Suprapubic skin (tissue), 4 donors: Measurements from ENCODE around the gene KCNK5. TPM values are rescaled to one million over a fixed set of nuclear protein-coding genes. Genes with fewer than 3 reads are reported as not detected.

Experiments
- DNase-seq, 2 donors: peaks; one replicate each; pipeline ENCODE4 v3.0.0-alpha.2; 2019; ENCODE audit warnings: low spot score in 2 of 2
- H3K27ac ChIP-seq: fragments of 200-600 bp; sonication (generic); one replicate; pipeline ENCODE4 v1.5.1; 2019
- H3K27me3 ChIP-seq: fragments of 200-600 bp; sonication (generic); one replicate; pipeline ENCODE4 v1.5.1; 2019
- H3K36me3 ChIP-seq: fragments of 200-600 bp; sonication (generic); one replicate; pipeline ENCODE4 v1.5.1; 2019
- H3K4me1 ChIP-seq: fragments of 200-600 bp; sonication (generic); one replicate; pipeline ENCODE4 v1.5.1; 2019
- H3K4me3 ChIP-seq: fragments of 200-600 bp; sonication (generic); one replicate; pipeline ENCODE4 v1.5.1; 2019; ENCODE audit warnings: mild to moderate bottlenecking
- H3K9me3 ChIP-seq: fragments of 200-600 bp; sonication (generic); one replicate; pipeline ENCODE4 v1.5.1; 2019
- EP300 ChIP-seq: sonication (generic); formaldehyde crosslinking; IDR thresholded peaks from one replicate; pipeline ENCODE4 v1.6.1; 2017; ENCODE audit warnings: antibody characterized with exemption
- POLR2A ChIP-seq, 2 donors: fragments of 450-650 bp; IDR thresholded peaks; one replicate each; pipeline ENCODE4 v1.6.1; 2017; ENCODE audit warnings: antibody characterized with exemption in 2 of 2, mild to moderate bottlenecking in 2 of 2, moderate library complexity in 2 of 2
- POLR2AphosphoS5 ChIP-seq, 3 donors: sonication (generic); formaldehyde crosslinking; IDR thresholded peaks; one replicate each; pipeline ENCODE4 v1.6.1; 2017; ENCODE audit warnings: antibody characterized with exemption in 3 of 3
- WGBS: methylation state at CpG from one replicate; pipeline ENCODE4 v1.1.5; 2018; 5-methylcytosine and 5-hydroxymethylcytosine counted together
- total RNA-seq, 4 donors: library from RNA; depleted of rRNA; stranded (reverse); fragments of >200 nt; gene quantifications; one replicate each; pipeline ENCODE4 v1.1.0, GENCODE V29; 2016
- TF ChIP-seq, protein P1 (sequence below), 2 donors: fragments of 200-600 bp in 1 of 2; fragments of 450-650 bp in 1 of 2; sonication (generic) in 1 of 2; IDR thresholded peaks; one replicate each; pipeline ENCODE4 v1.5.1; 2016 to 2019; ENCODE audit warnings: antibody characterized with exemption in 2 of 2, mild to moderate bottlenecking in 1 of 2, moderate library complexity in 1 of 2

KCNK5 gene
- total RNA-seq, 4 donors from 2014 or later, result 18.6 to 43.9 (median 26.3) TPM

GRCh38 chr6:39226639-39227329, 2.5 kb downstream of the KCNK5 start:
- peaks cover 20% of the 10 kb centered on the region for H3K4me1 ChIP-seq
- WGBS, result 38% methylated on average over 10 of the region's 10 CpGs
- peaks cover 20% of the 10 kb centered on the region for H3K27me3 ChIP-seq
- no peaks in the 10 kb centered on the region for H3K36me3 ChIP-seq
- peak overlapping the region; percentile 11 for H3K27ac ChIP-seq
- H3K9me3 ChIP-seq, result no peaks in the 10 kb centered on the region
- H3K4me3 ChIP-seq, result peak overlapping the region; percentile 48
- no peak for DNase-seq
- TF ChIP-seq POLR2AphosphoS5 (IDR thresholded peaks at IDR 0.05) (no peak), POLR2A (IDR thresholded peaks at IDR 0.05) (no peak), EP300 (no peak)
- TF ChIP-seq, protein P1, sequence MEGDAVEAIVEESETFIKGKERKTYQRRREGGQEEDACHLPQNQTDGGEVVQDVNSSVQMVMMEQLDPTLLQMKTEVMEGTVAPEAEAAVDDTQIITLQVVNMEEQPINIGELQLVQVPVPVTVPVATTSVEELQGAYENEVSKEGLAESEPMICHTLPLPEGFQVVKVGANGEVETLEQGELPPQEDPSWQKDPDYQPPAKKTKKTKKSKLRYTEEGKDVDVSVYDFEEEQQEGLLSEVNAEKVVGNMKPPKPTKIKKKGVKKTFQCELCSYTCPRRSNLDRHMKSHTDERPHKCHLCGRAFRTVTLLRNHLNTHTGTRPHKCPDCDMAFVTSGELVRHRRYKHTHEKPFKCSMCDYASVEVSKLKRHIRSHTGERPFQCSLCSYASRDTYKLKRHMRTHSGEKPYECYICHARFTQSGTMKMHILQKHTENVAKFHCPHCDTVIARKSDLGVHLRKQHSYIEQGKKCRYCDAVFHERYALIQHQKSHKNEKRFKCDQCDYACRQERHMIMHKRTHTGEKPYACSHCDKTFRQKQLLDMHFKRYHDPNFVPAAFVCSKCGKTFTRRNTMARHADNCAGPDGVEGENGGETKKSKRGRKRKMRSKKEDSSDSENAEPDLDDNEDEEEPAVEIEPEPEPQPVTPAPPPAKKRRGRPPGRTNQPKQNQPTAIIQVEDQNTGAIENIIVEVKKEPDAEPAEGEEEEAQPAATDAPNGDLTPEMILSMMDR (IDR thresholded peaks at IDR 0.05), result no peak

DNA sequence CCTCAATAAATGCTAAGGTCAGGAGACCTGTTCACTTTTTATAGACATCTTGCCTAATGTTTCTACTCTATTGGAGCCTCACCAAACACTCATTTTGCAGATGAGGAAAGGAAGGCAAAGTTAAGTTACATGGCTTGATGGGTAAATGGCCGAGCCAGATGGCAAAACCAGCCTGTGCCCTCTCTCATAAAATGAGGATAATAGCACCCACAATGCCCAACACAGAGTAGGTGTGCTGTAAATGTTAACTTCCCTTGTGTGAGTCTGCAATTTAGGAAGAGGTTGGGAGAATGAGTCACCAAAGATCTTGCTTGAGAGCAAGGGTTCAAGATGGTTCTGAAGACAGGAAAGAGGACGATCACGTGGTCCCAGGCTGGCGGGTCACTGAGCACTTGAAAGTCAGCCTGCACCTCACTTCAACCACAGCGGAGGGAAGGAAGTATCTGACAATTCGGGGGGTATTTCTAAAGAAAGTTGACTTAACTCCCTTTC, 3.3 kb downstream of the KCNK5 start:
- Histone ChIP-seq H3K27ac (peak overlapping the region; percentile 11), H3K27me3 (peaks cover 20% of the 10 kb centered on the region), H3K4me3 (peak overlapping the region; percentile 48), H3K4me1 (peaks cover 20% of the 10 kb centered on the region), H3K36me3 (no peaks in the 10 kb centered on the region), H3K9me3 (no peaks in the 10 kb centered on the region)
- no peak for DNase-seq
- no peak for TF ChIP-seq POLR2AphosphoS5 (IDR thresholded peaks at IDR 0.05)
- TF ChIP-seq, protein P1 (IDR thresholded peaks at IDR 0.05), result no peak
- no peak for TF ChIP-seq POLR2A (IDR thresholded peaks at IDR 0.05)
- 62% methylated on average over 6 of the region's 6 CpGs for WGBS

- no peaks in the 10 kb centered on the region for H3K36me3 ChIP-seq
- H3K27ac ChIP-seq, result no peak overlapping the region
- DNase-seq, result no peak
- peak overlapping the region; percentile 48 for H3K4me3 ChIP-seq
- peaks cover 20% of the 10 kb centered on the region for H3K4me1 ChIP-seq
- TF ChIP-seq EP300 (no peak), POLR2A (IDR thresholded peaks at IDR 0.05) (no peak), POLR2AphosphoS5 (IDR thresholded peaks at IDR 0.05) (no peak)
- TF ChIP-seq, protein P1 (IDR thresholded peaks at IDR 0.05), result no peak
- WGBS, result 82% methylated on average over 4 of the region's 4 CpGs
- peaks cover 20% of the 10 kb centered on the region for H3K27me3 ChIP-seq
- H3K9me3 ChIP-seq, result no peaks in the 10 kb centered on the region
Observed at GRCh38 chr6:39225543-39225942, 3.7 kb downstream of the KCNK5 start.

DNA sequence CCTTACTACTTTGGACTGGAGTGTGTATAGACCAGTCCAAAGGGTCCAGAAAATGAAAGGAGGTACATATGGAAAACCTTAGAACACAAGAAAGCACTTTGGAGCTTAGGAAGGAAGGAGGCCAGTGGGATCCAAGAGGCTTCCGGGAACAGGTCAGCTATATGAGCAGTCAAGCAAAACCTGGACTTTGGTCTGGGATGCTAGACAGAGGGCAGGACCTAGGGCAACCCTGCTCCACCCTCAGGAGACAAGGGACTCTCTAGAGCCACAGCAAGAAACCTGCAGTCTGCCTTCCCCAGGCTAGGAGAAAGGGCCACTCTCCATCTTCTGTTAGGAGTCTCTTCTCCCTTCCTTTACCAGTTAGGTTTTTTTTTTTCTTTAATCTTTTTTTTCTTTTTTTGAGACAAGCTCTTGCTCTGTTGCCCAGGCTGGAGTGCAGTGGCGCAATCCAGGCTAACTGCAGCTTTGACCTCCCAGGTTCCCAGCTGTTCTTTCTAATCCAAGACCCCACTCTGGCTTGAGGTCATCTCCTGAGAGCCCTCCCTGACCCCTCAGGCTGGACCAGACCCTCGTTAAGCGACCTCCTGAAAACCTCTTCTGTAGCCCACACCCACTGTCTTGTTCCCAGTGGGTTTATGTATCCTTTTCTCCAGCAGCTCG, 4.6 kb downstream of the KCNK5 start:
- no peaks in the 10 kb centered on the region for H3K9me3 ChIP-seq
- peaks cover 20% of the 10 kb centered on the region for H3K27me3 ChIP-seq
- H3K36me3 ChIP-seq, result no peaks in the 10 kb centered on the region
- H3K27ac ChIP-seq, result no peak overlapping the region
- peak overlapping the region; percentile 48 for H3K4me3 ChIP-seq
- WGBS, result 82% methylated on average over 5 of the region's 5 CpGs
- H3K4me1 ChIP-seq, result peaks cover 20% of the 10 kb centered on the region
- no peak for DNase-seq
- TF ChIP-seq POLR2A (IDR thresholded peaks at IDR 0.05) (no peak), EP300 (no peak), POLR2AphosphoS5 (IDR thresholded peaks at IDR 0.05) (no peak)
- TF ChIP-seq, protein P1 (IDR thresholded peaks at IDR 0.05), result no peak

GRCh38 chr6:39224011-39224410, 5.3 kb downstream of the KCNK5 start:
- Histone ChIP-seq H3K36me3 (no peaks in the 10 kb centered on the region), H3K4me1 (peaks cover 15% of the 10 kb centered on the region), H3K27me3 (peaks cover 18% of the 10 kb centered on the region), H3K27ac (no peak overlapping the region), H3K4me3 (peak overlapping the region; percentile 48), H3K9me3 (no peaks in the 10 kb centered on the region)
- no peak for DNase-seq
- 66% methylated on average over 2 of the region's 2 CpGs for WGBS
- no peak for TF ChIP-seq POLR2AphosphoS5 (IDR thresholded peaks at IDR 0.05)
- no peak for TF ChIP-seq POLR2A (IDR thresholded peaks at IDR 0.05)
- no peak for TF ChIP-seq EP300
- TF ChIP-seq, protein P1 (IDR thresholded peaks at IDR 0.05), result no peak
